Measurements from ENCODE around the gene RALY.

Gene RALY

DNA sequence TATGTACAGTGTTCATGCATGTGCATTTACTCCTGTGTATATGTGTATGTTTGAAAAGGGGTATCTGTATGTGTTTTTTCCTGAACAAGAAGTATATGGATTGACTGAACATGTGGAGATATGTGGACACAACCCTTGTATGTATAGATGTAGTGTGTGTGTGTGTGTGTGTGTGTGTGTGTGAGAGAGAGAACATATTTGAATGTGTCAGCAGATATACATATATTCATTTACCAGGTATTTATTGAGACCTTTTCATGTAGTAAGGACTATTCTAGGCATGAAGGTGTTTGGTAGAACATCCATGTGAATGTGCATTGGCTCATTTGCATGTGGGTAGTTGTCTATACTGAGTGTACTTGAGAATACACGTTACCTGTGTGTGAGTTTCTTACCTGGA, 79.1 kb downstream of the RALY start:
- Histone ChIP-seq H3K27me3 (ENCODE audit: insufficient read depth, low read length, poor library complexity, severe bottlenecking) (no peaks in the 10 kb centered on the region), H3K4me1 (ENCODE audit: insufficient read depth, low read length, poor library complexity, severe bottlenecking) (peaks cover 6% of the 10 kb centered on the region), H2AFZ (ENCODE audit: low read length) (no peak overlapping the region), H3K79me2 (ENCODE audit: insufficient read depth, low read length) (peaks cover 49% of the 10 kb centered on the region), H3K9me3 (ENCODE audit: insufficient read depth, low read depth, low read length) (no peaks in the 10 kb centered on the region), H3K4me2 (ENCODE audit: low read depth, low read length, poor library complexity, severe bottlenecking) (no peak overlapping the region), H4K20me1 (ENCODE audit: insufficient read depth, low read length, poor library complexity, severe bottlenecking) (peaks cover 42% of the 10 kb centered on the region), H3F3A (ENCODE audit: low read depth) (no peaks in the 10 kb centered on the region), H3K9me2 (replicated peaks; ENCODE audit: low read depth, low read length) (no peaks in the 10 kb centered on the region), H3K9ac (ENCODE audit: low read depth, low read length, poor library complexity, severe bottlenecking) (no peak overlapping the region), H3K36me3 (ENCODE audit: insufficient read depth, low read length) (peaks cover 70% of the 10 kb centered on the region; the same call in 1 of the 2 replicates), H3K4me3 (ENCODE audit: low read length, poor library complexity, severe bottlenecking) (no peak overlapping the region)
- TF ChIP-seq EZH2phosphoT487 (IDR thresholded peaks at IDR 0.05; ENCODE audit: borderline replicate concordance) = no peak
- TF ChIP-seq, protein P1, sequence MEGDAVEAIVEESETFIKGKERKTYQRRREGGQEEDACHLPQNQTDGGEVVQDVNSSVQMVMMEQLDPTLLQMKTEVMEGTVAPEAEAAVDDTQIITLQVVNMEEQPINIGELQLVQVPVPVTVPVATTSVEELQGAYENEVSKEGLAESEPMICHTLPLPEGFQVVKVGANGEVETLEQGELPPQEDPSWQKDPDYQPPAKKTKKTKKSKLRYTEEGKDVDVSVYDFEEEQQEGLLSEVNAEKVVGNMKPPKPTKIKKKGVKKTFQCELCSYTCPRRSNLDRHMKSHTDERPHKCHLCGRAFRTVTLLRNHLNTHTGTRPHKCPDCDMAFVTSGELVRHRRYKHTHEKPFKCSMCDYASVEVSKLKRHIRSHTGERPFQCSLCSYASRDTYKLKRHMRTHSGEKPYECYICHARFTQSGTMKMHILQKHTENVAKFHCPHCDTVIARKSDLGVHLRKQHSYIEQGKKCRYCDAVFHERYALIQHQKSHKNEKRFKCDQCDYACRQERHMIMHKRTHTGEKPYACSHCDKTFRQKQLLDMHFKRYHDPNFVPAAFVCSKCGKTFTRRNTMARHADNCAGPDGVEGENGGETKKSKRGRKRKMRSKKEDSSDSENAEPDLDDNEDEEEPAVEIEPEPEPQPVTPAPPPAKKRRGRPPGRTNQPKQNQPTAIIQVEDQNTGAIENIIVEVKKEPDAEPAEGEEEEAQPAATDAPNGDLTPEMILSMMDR (conservative IDR thresholded peaks at IDR 0.05; ENCODE audit: low read length) = no peak

DNA sequence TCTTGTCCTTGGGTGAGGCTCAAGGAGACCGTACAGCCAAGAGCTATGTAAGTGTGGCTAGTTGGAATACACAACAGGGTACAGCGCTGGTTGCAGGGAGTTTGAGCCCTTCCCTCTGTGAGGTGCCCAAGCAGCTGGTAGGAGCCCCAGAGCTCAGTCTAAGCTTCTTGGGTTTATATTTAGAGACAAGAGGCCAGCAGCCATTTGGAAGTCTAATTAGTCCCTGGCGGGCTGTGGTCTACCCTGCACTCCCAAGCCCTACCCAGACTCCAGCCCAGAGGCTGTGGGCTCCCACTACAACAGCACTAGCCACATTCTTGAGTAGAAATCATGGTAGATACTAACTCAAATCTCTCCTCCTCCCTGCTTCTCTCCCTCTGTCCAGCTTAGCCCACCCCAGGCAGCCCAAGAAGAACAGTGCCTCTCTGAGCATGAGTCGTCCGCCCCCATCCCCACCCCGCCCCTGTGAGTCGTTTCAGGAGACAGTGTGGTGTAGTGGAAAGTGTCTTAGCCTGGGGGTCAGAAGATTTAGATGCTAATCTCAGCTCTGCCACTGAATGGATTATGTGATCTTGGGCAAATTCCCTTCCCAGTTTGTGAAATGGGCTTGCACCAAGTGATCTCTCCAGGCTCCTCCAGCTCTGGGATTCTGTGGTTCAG, 80.5 kb downstream of the RALY start:
- Histone ChIP-seq H3K4me2 (ENCODE audit: low read depth, low read length, poor library complexity, severe bottlenecking) (no peak overlapping the region), H3F3A (ENCODE audit: low read depth) (no peaks in the 10 kb centered on the region), H3K36me3 (ENCODE audit: insufficient read depth, low read length) (peaks cover 79% of the 10 kb centered on the region; the same call in 1 of the 2 replicates), H3K9me2 (replicated peaks; ENCODE audit: low read depth, low read length) (no peaks in the 10 kb centered on the region), H3K27me3 (ENCODE audit: insufficient read depth, low read length, poor library complexity, severe bottlenecking) (no peaks in the 10 kb centered on the region), H4K20me1 (ENCODE audit: insufficient read depth, low read length, poor library complexity, severe bottlenecking) (peaks cover 28% of the 10 kb centered on the region), H3K4me3 (ENCODE audit: low read length, poor library complexity, severe bottlenecking) (no peak overlapping the region), H3K9me3 (ENCODE audit: insufficient read depth, low read depth, low read length) (no peaks in the 10 kb centered on the region), H3K4me1 (ENCODE audit: insufficient read depth, low read length, poor library complexity, severe bottlenecking) (no peaks in the 10 kb centered on the region), H3K79me2 (ENCODE audit: insufficient read depth, low read length) (peaks cover 35% of the 10 kb centered on the region), H2AFZ (ENCODE audit: low read length) (no peak overlapping the region), H3K9ac (ENCODE audit: low read depth, low read length, poor library complexity, severe bottlenecking) (no peak overlapping the region)
- TF ChIP-seq, protein P1 (conservative IDR thresholded peaks at IDR 0.05; ENCODE audit: low read length) = no peak

DNA sequence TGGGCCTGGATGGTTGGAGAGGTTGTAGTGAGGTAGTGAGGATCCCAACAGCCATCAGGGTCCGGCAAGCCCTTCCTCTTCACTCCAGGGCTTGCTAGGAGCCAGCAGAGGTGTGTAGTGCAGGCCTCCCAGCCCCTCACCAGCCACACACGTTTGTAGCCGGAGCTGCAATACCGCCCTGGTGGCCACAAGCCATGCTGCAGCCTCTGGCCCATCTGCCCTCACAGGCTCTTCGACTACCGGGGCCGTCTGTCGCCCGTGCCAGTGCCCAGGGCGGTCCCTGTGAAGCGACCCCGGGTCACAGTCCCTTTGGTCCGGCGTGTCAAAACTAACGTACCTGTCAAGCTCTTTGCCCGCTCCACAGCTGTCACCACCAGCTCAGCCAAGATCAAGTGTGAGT, 81.9 kb downstream of the RALY start:
- Histone ChIP-seq H3K4me1 (ENCODE audit: insufficient read depth, low read length, poor library complexity, severe bottlenecking) (no peaks in the 10 kb centered on the region), H3K36me3 (ENCODE audit: insufficient read depth, low read length) (peaks cover 93% of the 10 kb centered on the region; the same call in 1 of the 2 replicates), H3K79me2 (ENCODE audit: insufficient read depth, low read length) (peaks cover 33% of the 10 kb centered on the region), H3K9me2 (replicated peaks; ENCODE audit: low read depth, low read length) (no peaks in the 10 kb centered on the region), H3K4me2 (ENCODE audit: low read depth, low read length, poor library complexity, severe bottlenecking) (no peak overlapping the region), H4K20me1 (ENCODE audit: insufficient read depth, low read length, poor library complexity, severe bottlenecking) (peaks cover 14% of the 10 kb centered on the region), H3K9ac (ENCODE audit: low read depth, low read length, poor library complexity, severe bottlenecking) (no peak overlapping the region), H3K9me3 (ENCODE audit: insufficient read depth, low read depth, low read length) (no peaks in the 10 kb centered on the region), H3F3A (ENCODE audit: low read depth) (no peaks in the 10 kb centered on the region), H3K4me3 (ENCODE audit: low read length, poor library complexity, severe bottlenecking) (no peak overlapping the region), H2AFZ (ENCODE audit: low read length) (no peak overlapping the region), H3K27me3 (ENCODE audit: insufficient read depth, low read length, poor library complexity, severe bottlenecking) (no peaks in the 10 kb centered on the region)
- TF ChIP-seq EZH2phosphoT487 (IDR thresholded peaks at IDR 0.05; ENCODE audit: borderline replicate concordance) = no peak
- TF ChIP-seq, protein P1 (conservative IDR thresholded peaks at IDR 0.05; ENCODE audit: low read length) = no peak

All from Loucy (cell line).